ENCODE results near the gene BRINP1. TPM values are rescaled to one million over a fixed set of nuclear protein-coding genes. Genes with fewer than 3 reads are reported as not detected.
"Not testable (repeated sequence)": the region's sequence is repeated elsewhere in the genome, so short reads cannot be mapped to it uniquely, and the experiment has no call there.

Gene BRINP1
- total RNA-seq, 1 experiment from 2014 or later = not detected

GRCh38 chr9:119177196-119177595 lies 192.0 kb downstream of the BRINP1 start:
- BruUV-seq (replicated peaks) = no TSS peak
- no peaks in the 10 kb centered on the region for H3K27me3 Mint-ChIP-seq (ENCODE audit: insufficient read depth, unreplicated experiment)
- CTCF ChIA-PET = interaction anchor here (0.7 kb wide), 1 partner anchor 587 kb away, joined by 4 read pairs; no protein-coding TSS in a partner anchor
- intact Hi-C loops (cut with micrococcal nuclease) = no loop called here
- H3K4me3 Mint-ChIP-seq (ENCODE audit: unreplicated experiment) = no peak overlapping the region
- TF ChIP-seq CTCF (IDR thresholded peaks at IDR 0.05; ENCODE audit: unreplicated experiment) = no peak
- peaks cover 39% of the 10 kb centered on the region for H3K9me3 Mint-ChIP-seq (ENCODE audit: unreplicated experiment)
- H3K4me1 Mint-ChIP-seq (ENCODE audit: insufficient read depth, unreplicated experiment) = no peaks in the 10 kb centered on the region
- POLR2A ChIA-PET = no interaction called here
- no peak overlapping the region for H3K27ac Mint-ChIP-seq (ENCODE audit: low read depth, unreplicated experiment)
- DNase-seq (ENCODE audit: unreplicated experiment) = no peak
- no peaks in the 10 kb centered on the region for H3K36me3 Mint-ChIP-seq (ENCODE audit: insufficient read depth, unreplicated experiment)

- H3K36me3 Mint-ChIP-seq (ENCODE audit: insufficient read depth, unreplicated experiment) = no peaks in the 10 kb centered on the region
- no peaks in the 10 kb centered on the region for H3K4me1 Mint-ChIP-seq (ENCODE audit: insufficient read depth, unreplicated experiment)
- ChIA-PET POLR2A (no interaction called here), CTCF (no interaction called here)
- H3K9me3 Mint-ChIP-seq (ENCODE audit: unreplicated experiment) = peaks cover 33% of the 10 kb centered on the region
- H3K4me3 Mint-ChIP-seq (ENCODE audit: unreplicated experiment) = no peak overlapping the region
- DNase-seq (ENCODE audit: unreplicated experiment) = no peak
- no peaks in the 10 kb centered on the region for H3K27me3 Mint-ChIP-seq (ENCODE audit: insufficient read depth, unreplicated experiment)
- no TSS peak for BruUV-seq (replicated peaks)
- no peak overlapping the region for H3K27ac Mint-ChIP-seq (ENCODE audit: low read depth, unreplicated experiment)
- no peak for TF ChIP-seq CTCF (IDR thresholded peaks at IDR 0.05; ENCODE audit: unreplicated experiment)
- intact Hi-C loops (cut with micrococcal nuclease) = no loop called here
Observed at GRCh38 chr9:119175581-119175980, 193.7 kb downstream of the BRINP1 start.

GRCh38 chr9:119169222-119169621 lies 200.0 kb downstream of the BRINP1 start:
- DNase-seq (ENCODE audit: unreplicated experiment); H3K4me1 Mint-ChIP-seq (ENCODE audit: insufficient read depth, unreplicated experiment); H3K4me3 Mint-ChIP-seq (ENCODE audit: unreplicated experiment); H3K27ac Mint-ChIP-seq (ENCODE audit: low read depth, unreplicated experiment); intact Hi-C loops (cut with micrococcal nuclease); BruUV-seq (replicated peaks); POLR2A ChIA-PET; H3K9me3 Mint-ChIP-seq (ENCODE audit: unreplicated experiment); H3K36me3 Mint-ChIP-seq (ENCODE audit: insufficient read depth, unreplicated experiment); CTCF ChIA-PET; H3K27me3 Mint-ChIP-seq (ENCODE audit: insufficient read depth, unreplicated experiment): not testable (repeated sequence)

GRCh38 chr9:119167876-119168275 lies 201.4 kb downstream of the BRINP1 start:
- intact Hi-C loops (cut with micrococcal nuclease) = no loop called here
- H3K9me3 Mint-ChIP-seq (ENCODE audit: unreplicated experiment) = peaks cover 7% of the 10 kb centered on the region
- ChIA-PET CTCF (interaction anchor here (0.5 to 0.8 kb wide), 2 partner anchors 389 to 1624 kb away, joined by 3 read pairs; no protein-coding TSS in a partner anchor), POLR2A (no interaction called here)
- H3K4me1 Mint-ChIP-seq (ENCODE audit: insufficient read depth, unreplicated experiment) = no peaks in the 10 kb centered on the region
- H3K36me3 Mint-ChIP-seq (ENCODE audit: insufficient read depth, unreplicated experiment) = peaks cover 4% of the 10 kb centered on the region
- no peaks in the 10 kb centered on the region for H3K27me3 Mint-ChIP-seq (ENCODE audit: insufficient read depth, unreplicated experiment)
- no peak for TF ChIP-seq CTCF (IDR thresholded peaks at IDR 0.05; ENCODE audit: unreplicated experiment)
- H3K4me3 Mint-ChIP-seq (ENCODE audit: unreplicated experiment) = no peak overlapping the region
- no TSS peak for BruUV-seq (replicated peaks)
- no peak overlapping the region for H3K27ac Mint-ChIP-seq (ENCODE audit: low read depth, unreplicated experiment)
- DNase-seq (ENCODE audit: unreplicated experiment) = no peak

GRCh38 chr9:119167267-119167666 lies 202.0 kb downstream of the BRINP1 start:
- intact Hi-C loops (cut with micrococcal nuclease) = no loop called here
- no TSS peak for BruUV-seq (replicated peaks)
- POLR2A ChIA-PET = no interaction called here
- no peak overlapping the region for H3K27ac Mint-ChIP-seq (ENCODE audit: low read depth, unreplicated experiment)
- DNase-seq (ENCODE audit: unreplicated experiment) = no peak
- peaks cover 7% of the 10 kb centered on the region for H3K9me3 Mint-ChIP-seq (ENCODE audit: unreplicated experiment)
- peaks cover 4% of the 10 kb centered on the region for H3K36me3 Mint-ChIP-seq (ENCODE audit: insufficient read depth, unreplicated experiment)
- H3K4me1 Mint-ChIP-seq (ENCODE audit: insufficient read depth, unreplicated experiment) = no peaks in the 10 kb centered on the region
- TF ChIP-seq CTCF (IDR thresholded peaks at IDR 0.05; ENCODE audit: unreplicated experiment) = no peak
- H3K27me3 Mint-ChIP-seq (ENCODE audit: insufficient read depth, unreplicated experiment) = no peaks in the 10 kb centered on the region
- H3K4me3 Mint-ChIP-seq (ENCODE audit: unreplicated experiment) = no peak overlapping the region
- CTCF ChIA-PET = no interaction called here
